HG02970 (cell line): Measurements from ENCODE around the gene KCNQ1.
"Not testable (repeated sequence)": the region's sequence is repeated elsewhere in the genome, so short reads cannot be mapped to it uniquely, and the experiment has no call there.

Experiments used
- ATAC-seq: cut with Tn5 transposase; IDR thresholded peaks from one replicate; pipeline ENCODE4 v1.9.1; 2021; ENCODE audit warnings: mild to moderate bottlenecking, moderate library complexity, moderate number of reproducible peaks; ENCODE audit not compliant: unreplicated experiment, low FRiP score

KCNQ1 gene

GRCh38 chr11:2471048-2471803 lies 26.4 kb downstream of the KCNQ1 start:
- ATAC-seq = no peak

- ATAC-seq = no peak
Measured at GRCh38 chr11:2471804-2472096, 26.9 kb downstream of the KCNQ1 start.

GRCh38 chr11:2472428-2473186 lies 27.8 kb downstream of the KCNQ1 start:
- ATAC-seq = no peak

- no peak for ATAC-seq
Measured at GRCh38 chr11:2473361-2474058, 28.7 kb downstream of the KCNQ1 start.

- no peak for ATAC-seq
Measured at GRCh38 chr11:2474059-2474901, 29.5 kb downstream of the KCNQ1 start.

GRCh38 chr11:2475136-2475918 lies 30.5 kb downstream of the KCNQ1 start:
- ATAC-seq = no peak

GRCh38 chr11:2477254-2477653 lies 32.4 kb downstream of the KCNQ1 start:
- no peak for ATAC-seq

- ATAC-seq = no peak
Measured at GRCh38 chr11:2477936-2478335, 33.1 kb downstream of the KCNQ1 start.

- ATAC-seq = not testable (repeated sequence)
Measured at GRCh38 chr11:2480067-2480873, 35.5 kb downstream of the KCNQ1 start.

- no peak for ATAC-seq
Measured at GRCh38 chr11:2480874-2481220, 36.0 kb downstream of the KCNQ1 start.

- no peak for ATAC-seq
Measured at GRCh38 chr11:2481253-2481652, 36.4 kb downstream of the KCNQ1 start.

- ATAC-seq = no peak
Measured at GRCh38 chr11:2482204-2482603, 37.4 kb downstream of the KCNQ1 start.

- no peak for ATAC-seq
Measured at GRCh38 chr11:2482745-2483144, 37.9 kb downstream of the KCNQ1 start.

GRCh38 chr11:2483426-2483825 lies 38.6 kb downstream of the KCNQ1 start:
- no peak for ATAC-seq

- ATAC-seq = no peak
Measured at GRCh38 chr11:2484576-2485125, 39.8 kb downstream of the KCNQ1 start.

GRCh38 chr11:2488004-2488403 lies 43.2 kb downstream of the KCNQ1 start:
- no peak for ATAC-seq

- no peak for ATAC-seq
Measured at GRCh38 chr11:2489083-2489482, 44.3 kb downstream of the KCNQ1 start.

GRCh38 chr11:2497951-2498350 lies 53.1 kb downstream of the KCNQ1 start:
- ATAC-seq = not testable (repeated sequence)

GRCh38 chr11:2498750-2499149 lies 53.9 kb downstream of the KCNQ1 start:
- no peak for ATAC-seq
